ENCODE data around the gene AGL.

Gene AGL

DNA sequence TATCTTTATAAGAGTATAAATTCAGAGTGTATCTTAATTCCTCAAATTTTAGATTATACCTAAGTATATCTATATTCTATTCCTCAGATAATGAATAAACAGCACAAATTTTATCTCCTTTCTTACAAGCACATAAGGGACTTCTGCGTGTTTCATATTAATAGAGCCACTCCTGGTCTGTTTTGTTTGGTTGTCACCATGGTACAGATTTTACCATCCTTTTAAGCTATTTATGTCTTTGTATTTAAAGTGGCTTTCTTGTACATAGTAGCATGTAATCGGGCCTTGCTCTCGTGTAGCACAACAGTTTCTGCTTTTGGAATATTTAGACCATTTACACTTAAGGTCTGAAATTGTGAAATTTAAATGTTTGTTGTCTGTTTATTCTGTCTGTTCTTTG is 67.1 kb downstream of the AGL start:
- DNase-seq (ENCODE audit: insufficient read length, low spot score) (no peak), FAIRE-seq (no peak)
- no peak for TF ChIP-seq POLR2AphosphoS5 (IDR thresholded peaks at IDR 0.05; ENCODE audit: low read depth, low read length)
- TF ChIP-seq POU2F2 (IDR thresholded peaks at IDR 0.05; ENCODE audit: low read depth, low read length) = no peak
- TF ChIP-seq POLR2A (IDR thresholded peaks at IDR 0.05; ENCODE audit: low read depth, low read length) = no peak
- TF ChIP-seq PAX5 (IDR thresholded peaks at IDR 0.05; ENCODE audit: insufficient read depth, low read length, severe bottlenecking) = no peak
- no peak for TF ChIP-seq SPI1 (IDR thresholded peaks at IDR 0.05; ENCODE audit: low read depth, low read length)
- TF ChIP-seq TAF1 (IDR thresholded peaks at IDR 0.05; ENCODE audit: low read depth, low read length) = no peak

DNA sequence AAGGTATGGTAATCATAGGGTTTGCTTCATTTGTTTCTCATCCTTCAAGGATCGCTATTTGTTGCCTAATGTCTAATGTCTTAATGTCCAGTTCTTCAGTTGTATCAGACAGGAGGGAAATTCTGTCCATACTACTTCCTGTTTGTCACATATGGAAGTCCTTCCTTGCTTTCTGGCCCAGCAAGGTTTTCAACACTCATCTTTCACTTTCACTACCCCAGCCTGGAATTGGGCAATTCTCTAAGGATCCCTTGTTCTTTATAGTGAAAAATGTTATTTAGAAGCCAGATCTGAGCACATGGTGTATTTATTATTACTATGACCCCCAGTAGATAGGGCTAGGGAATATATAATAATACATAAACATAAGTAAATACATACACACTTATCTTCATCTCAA is 69.1 kb downstream of the AGL start:
- peak; percentile 20 for FAIRE-seq
- TF ChIP-seq POLR2AphosphoS5 (IDR thresholded peaks at IDR 0.05; ENCODE audit: low read depth, low read length) (no peak), POU2F2 (IDR thresholded peaks at IDR 0.05; ENCODE audit: low read depth, low read length) (no peak), SPI1 (IDR thresholded peaks at IDR 0.05; ENCODE audit: low read depth, low read length) (no peak), POLR2A (IDR thresholded peaks at IDR 0.05; ENCODE audit: low read depth, low read length) (no peak), PAX5 (IDR thresholded peaks at IDR 0.05; ENCODE audit: insufficient read depth, low read length, severe bottlenecking) (no peak), TAF1 (IDR thresholded peaks at IDR 0.05; ENCODE audit: low read depth, low read length) (no peak)

GRCh38 chr1:99934801-99935200 is 84.6 kb downstream of the AGL start:
- TF ChIP-seq TAF1 (IDR thresholded peaks at IDR 0.05; ENCODE audit: low read depth, low read length) (no peak), SPI1 (IDR thresholded peaks at IDR 0.05; ENCODE audit: low read depth, low read length) (no peak), POLR2A (IDR thresholded peaks at IDR 0.05; ENCODE audit: low read depth, low read length) (no peak), PAX5 (IDR thresholded peaks at IDR 0.05; ENCODE audit: insufficient read depth, low read length, severe bottlenecking) (no peak), POU2F2 (IDR thresholded peaks at IDR 0.05; ENCODE audit: low read depth, low read length) (no peak), POLR2AphosphoS5 (IDR thresholded peaks at IDR 0.05; ENCODE audit: low read depth, low read length) (no peak)
- FAIRE-seq (no peak), DNase-seq (ENCODE audit: insufficient read length, low spot score) (no peak)

More for the DNA sequence above, 69.1 kb downstream of the AGL start:
- no peak for DNase-seq (ENCODE audit: insufficient read length, low spot score)

DNA sequence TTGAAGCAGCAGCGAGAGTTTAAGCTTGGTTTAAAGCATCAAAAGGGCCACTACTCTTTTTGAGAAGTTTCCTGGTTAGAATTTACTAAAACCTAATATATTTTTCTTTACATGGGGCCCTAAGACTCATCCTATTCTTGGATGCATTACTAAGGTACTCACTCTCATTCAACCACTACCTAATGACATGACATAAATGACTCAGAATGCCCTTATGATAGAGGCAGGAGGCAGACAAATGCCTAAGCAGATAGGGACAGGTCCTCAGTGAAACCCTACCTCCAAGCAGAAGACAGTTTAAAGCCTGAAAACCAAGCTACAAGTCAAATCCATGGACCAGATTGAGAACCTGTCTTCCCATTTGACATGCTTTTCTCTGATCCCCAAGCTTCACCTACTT is 85.4 kb downstream of the AGL start:
- no peak for TF ChIP-seq POLR2AphosphoS5 (IDR thresholded peaks at IDR 0.05; ENCODE audit: low read depth, low read length)
- no peak for TF ChIP-seq TAF1 (IDR thresholded peaks at IDR 0.05; ENCODE audit: low read depth, low read length)
- TF ChIP-seq POU2F2 (IDR thresholded peaks at IDR 0.05; ENCODE audit: low read depth, low read length) = no peak
- no peak for TF ChIP-seq PAX5 (IDR thresholded peaks at IDR 0.05; ENCODE audit: insufficient read depth, low read length, severe bottlenecking)
- TF ChIP-seq SPI1 (IDR thresholded peaks at IDR 0.05; ENCODE audit: low read depth, low read length) = no peak
- TF ChIP-seq POLR2A (IDR thresholded peaks at IDR 0.05; ENCODE audit: low read depth, low read length) = no peak
- DNase-seq (ENCODE audit: insufficient read length, low spot score) (no peak), FAIRE-seq (no peak)

DNA sequence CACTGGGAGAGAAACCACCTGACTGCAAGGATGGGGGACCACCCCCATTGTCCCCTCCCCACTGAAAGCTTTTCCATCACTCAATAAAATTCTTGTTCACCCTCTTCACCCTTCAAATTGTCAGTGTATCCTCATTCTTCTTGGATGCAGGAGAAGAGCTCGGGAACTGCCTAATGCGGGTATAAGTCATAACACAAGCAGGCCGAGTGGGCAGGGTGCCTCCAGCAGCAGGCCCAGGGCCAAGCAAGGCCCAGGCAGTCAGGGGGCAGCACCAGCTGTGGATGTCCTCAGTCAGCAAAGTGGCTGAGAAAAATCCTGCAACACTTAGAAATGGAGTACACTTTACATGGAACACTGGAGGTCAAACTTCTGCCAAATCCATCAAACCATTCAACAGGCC is 85.9 kb downstream of the AGL start:
- no peak for TF ChIP-seq PAX5 (IDR thresholded peaks at IDR 0.05; ENCODE audit: insufficient read depth, low read length, severe bottlenecking)
- DNase-seq (ENCODE audit: insufficient read length, low spot score) = no peak
- no peak for FAIRE-seq

DNA sequence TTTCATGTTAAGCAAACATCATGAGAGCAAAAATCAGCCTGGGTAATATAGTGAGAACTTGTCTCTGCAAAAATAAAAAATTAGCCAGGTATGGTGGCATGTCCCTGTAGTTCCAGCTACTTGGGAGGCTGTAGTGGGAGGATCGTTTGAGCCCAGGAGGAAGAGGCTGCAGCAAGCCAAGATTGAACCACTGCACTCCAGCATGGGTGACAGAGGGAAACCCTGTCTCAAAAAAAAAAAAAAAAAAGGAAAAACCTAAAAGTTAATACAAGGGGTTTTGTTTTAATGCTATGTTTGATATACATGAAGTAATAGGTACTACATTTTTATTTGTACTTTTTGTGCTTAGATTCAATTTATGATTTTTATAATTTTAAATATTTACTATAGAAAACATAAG is 92.6 kb downstream of the AGL start:
- FAIRE-seq (no peak), DNase-seq (ENCODE audit: insufficient read length, low spot score) (no peak)
- TF ChIP-seq POU2F2 (IDR thresholded peaks at IDR 0.05; ENCODE audit: low read depth, low read length) (no peak), POLR2A (IDR thresholded peaks at IDR 0.05; ENCODE audit: low read depth, low read length) (no peak), PAX5 (IDR thresholded peaks at IDR 0.05; ENCODE audit: insufficient read depth, low read length, severe bottlenecking) (no peak), SPI1 (IDR thresholded peaks at IDR 0.05; ENCODE audit: low read depth, low read length) (no peak), TAF1 (IDR thresholded peaks at IDR 0.05; ENCODE audit: low read depth, low read length) (no peak)

- peak; percentile 13 for FAIRE-seq
- DNase-seq (ENCODE audit: insufficient read length, low spot score) = no peak
- TF ChIP-seq TAF1 (IDR thresholded peaks at IDR 0.05; ENCODE audit: low read depth, low read length) (no peak), POU2F2 (IDR thresholded peaks at IDR 0.05; ENCODE audit: low read depth, low read length) (no peak), SPI1 (IDR thresholded peaks at IDR 0.05; ENCODE audit: low read depth, low read length) (no peak), PAX5 (IDR thresholded peaks at IDR 0.05; ENCODE audit: insufficient read depth, low read length, severe bottlenecking) (no peak), POLR2A (IDR thresholded peaks at IDR 0.05; ENCODE audit: low read depth, low read length) (no peak), POLR2AphosphoS5 (IDR thresholded peaks at IDR 0.05; ENCODE audit: low read depth, low read length) (no peak)
Measured at GRCh38 chr1:99943223-99943794, 93.1 kb downstream of the AGL start.

- no peak for DNase-seq (ENCODE audit: insufficient read length, low spot score)
- TF ChIP-seq POLR2A (IDR thresholded peaks at IDR 0.05; ENCODE audit: low read depth, low read length) (no peak), SPI1 (IDR thresholded peaks at IDR 0.05; ENCODE audit: low read depth, low read length) (no peak), POU2F2 (IDR thresholded peaks at IDR 0.05; ENCODE audit: low read depth, low read length) (no peak), PAX5 (IDR thresholded peaks at IDR 0.05; ENCODE audit: insufficient read depth, low read length, severe bottlenecking) (no peak), TAF1 (IDR thresholded peaks at IDR 0.05; ENCODE audit: low read depth, low read length) (no peak), POLR2AphosphoS5 (IDR thresholded peaks at IDR 0.05; ENCODE audit: low read depth, low read length) (no peak)
- FAIRE-seq = no peak
Measured at GRCh38 chr1:99944192-99944591, 94.0 kb downstream of the AGL start.

DNA sequence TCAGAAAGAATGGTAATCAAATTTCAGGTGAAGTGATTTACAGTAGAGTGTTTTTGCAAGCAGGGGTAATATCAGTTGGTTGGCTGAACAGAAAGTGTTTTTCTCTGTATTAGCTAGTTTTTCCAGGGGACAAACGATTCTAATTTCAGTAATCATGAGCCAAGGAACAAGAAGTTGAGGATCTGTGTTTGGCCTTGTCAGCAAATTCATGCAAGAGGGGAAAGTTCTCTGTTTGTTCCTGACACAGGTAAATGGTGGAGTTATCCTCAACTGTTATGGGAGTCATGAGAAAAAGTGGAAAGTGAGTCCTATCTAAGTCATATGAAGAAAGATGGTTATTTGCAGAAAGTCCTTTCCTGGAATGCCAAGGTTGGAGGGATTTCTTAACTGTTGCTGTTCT is 95.0 kb downstream of the AGL start:
- FAIRE-seq = no peak
- TF ChIP-seq PAX5 (IDR thresholded peaks at IDR 0.05; ENCODE audit: insufficient read depth, low read length, severe bottlenecking) (no peak), POLR2AphosphoS5 (IDR thresholded peaks at IDR 0.05; ENCODE audit: low read depth, low read length) (no peak), SPI1 (IDR thresholded peaks at IDR 0.05; ENCODE audit: low read depth, low read length) (no peak), POU2F2 (IDR thresholded peaks at IDR 0.05; ENCODE audit: low read depth, low read length) (no peak), POLR2A (IDR thresholded peaks at IDR 0.05; ENCODE audit: low read depth, low read length) (no peak)
- DNase-seq (ENCODE audit: insufficient read length, low spot score) = no peak

DNA sequence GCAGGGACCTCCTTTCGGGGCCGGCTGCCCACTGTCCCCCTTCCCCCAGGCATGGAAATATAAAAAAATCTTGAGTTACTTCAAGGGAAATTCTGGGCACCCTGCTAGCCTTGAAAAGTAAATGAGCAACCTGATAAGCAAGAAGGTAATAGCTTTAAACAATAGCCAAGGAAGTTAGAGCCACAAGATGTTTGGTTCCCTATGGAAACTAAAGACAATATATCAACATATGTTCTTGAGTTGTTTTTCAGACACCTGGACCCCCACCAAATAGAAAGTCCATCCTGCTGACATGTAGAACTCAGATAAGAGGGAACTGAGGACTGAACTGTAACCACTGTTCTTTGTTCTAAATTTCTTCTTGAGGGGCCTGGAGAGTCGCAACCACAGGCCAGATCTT is 100.3 kb downstream of the AGL start:
- TF ChIP-seq POLR2AphosphoS5 (IDR thresholded peaks at IDR 0.05; ENCODE audit: low read depth, low read length) (no peak), TAF1 (IDR thresholded peaks at IDR 0.05; ENCODE audit: low read depth, low read length) (no peak)
- DNase-seq (ENCODE audit: insufficient read length, low spot score) = no peak
- no peak for FAIRE-seq
